ENCODE data around the gene METTL26. TPM values are rescaled to one million over a fixed set of nuclear protein-coding genes. Genes with fewer than 3 reads are reported as not detected.

The METTL26 gene
- total RNA-seq, 1 experiment from 2014 or later: 115 TPM

GRCh38 chr16:668519-669171 lies 32.5 kb upstream of the METTL26 start:
- Mint-ChIP-seq H3K27ac (no peak overlapping the region), H3K4me3 (peak overlapping the region; percentile 65), H3K27me3 (ENCODE audit: low read depth) (no peaks in the 10 kb centered on the region), H3K9me3 (no peaks in the 10 kb centered on the region), H3K4me1 (no peaks in the 10 kb centered on the region), H3K36me3 (peaks cover 11% of the 10 kb centered on the region)
- ChIA-PET CTCF (interaction anchor here (1.3 to 3.0 kb wide), 9 partner anchors 7 to 297 kb away, joined by 3 to 21 read pairs (median 6); partner anchors contain the start of genes ANTKMT, RHBDL1, STUB1 and WDR90), POLR2A (interaction anchor here (1.8 kb wide), 1 partner anchor 52 kb away, joined by 6 read pairs; no protein-coding TSS in a partner anchor)
- ATAC-seq (no peak), DNase-seq (ENCODE audit: low spot score) (no peak)
- TF ChIP-seq, protein P1, sequence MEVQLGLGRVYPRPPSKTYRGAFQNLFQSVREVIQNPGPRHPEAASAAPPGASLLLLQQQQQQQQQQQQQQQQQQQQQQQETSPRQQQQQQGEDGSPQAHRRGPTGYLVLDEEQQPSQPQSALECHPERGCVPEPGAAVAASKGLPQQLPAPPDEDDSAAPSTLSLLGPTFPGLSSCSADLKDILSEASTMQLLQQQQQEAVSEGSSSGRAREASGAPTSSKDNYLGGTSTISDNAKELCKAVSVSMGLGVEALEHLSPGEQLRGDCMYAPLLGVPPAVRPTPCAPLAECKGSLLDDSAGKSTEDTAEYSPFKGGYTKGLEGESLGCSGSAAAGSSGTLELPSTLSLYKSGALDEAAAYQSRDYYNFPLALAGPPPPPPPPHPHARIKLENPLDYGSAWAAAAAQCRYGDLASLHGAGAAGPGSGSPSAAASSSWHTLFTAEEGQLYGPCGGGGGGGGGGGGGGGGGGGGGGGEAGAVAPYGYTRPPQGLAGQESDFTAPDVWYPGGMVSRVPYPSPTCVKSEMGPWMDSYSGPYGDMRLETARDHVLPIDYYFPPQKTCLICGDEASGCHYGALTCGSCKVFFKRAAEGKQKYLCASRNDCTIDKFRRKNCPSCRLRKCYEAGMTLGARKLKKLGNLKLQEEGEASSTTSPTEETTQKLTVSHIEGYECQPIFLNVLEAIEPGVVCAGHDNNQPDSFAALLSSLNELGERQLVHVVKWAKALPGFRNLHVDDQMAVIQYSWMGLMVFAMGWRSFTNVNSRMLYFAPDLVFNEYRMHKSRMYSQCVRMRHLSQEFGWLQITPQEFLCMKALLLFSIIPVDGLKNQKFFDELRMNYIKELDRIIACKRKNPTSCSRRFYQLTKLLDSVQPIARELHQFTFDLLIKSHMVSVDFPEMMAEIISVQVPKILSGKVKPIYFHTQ (CRISPR knock-in tag; IDR thresholded peaks at IDR 0.05): no peak
- TF ChIP-seq JUN (CRISPR knock-in tag; IDR thresholded peaks at IDR 0.05) (0 out of 2 replicates have a peak, but pooled peaks have one; percentile 39), FOXP1 (CRISPR knock-in tag; IDR thresholded peaks at IDR 0.05; ENCODE audit: borderline replicate concordance) (0 out of 2 replicates have a peak, but pooled peaks have one; percentile 19), ATF1 (CRISPR knock-in tag; IDR thresholded peaks at IDR 0.05) (no peak), ZNF232 (CRISPR knock-in tag; IDR thresholded peaks at IDR 0.05) (no peak), SMAD4 (CRISPR knock-in tag; IDR thresholded peaks at IDR 0.05) (no peak), NFYB (CRISPR knock-in tag; conservative IDR thresholded peaks at IDR 0.05; ENCODE audit: low read depth) (no peak), GTF2I (CRISPR knock-in tag; conservative IDR thresholded peaks at IDR 0.05) (no peak), ZBTB21 (CRISPR knock-in tag; IDR thresholded peaks at IDR 0.05; ENCODE audit: borderline replicate concordance) (0 out of 2 replicates have a peak, but pooled peaks have one; percentile 4), SMAD3 (CRISPR knock-in tag; IDR thresholded peaks at IDR 0.05; ENCODE audit: borderline replicate concordance) (no peak), ERG (CRISPR knock-in tag; IDR thresholded peaks at IDR 0.05) (no peak), RELA (CRISPR knock-in tag; IDR thresholded peaks at IDR 0.05; ENCODE audit: borderline replicate concordance) (no peak), CREM (CRISPR knock-in tag; IDR thresholded peaks at IDR 0.05) (no peak), ZNF219 (CRISPR knock-in tag; IDR thresholded peaks at IDR 0.05; ENCODE audit: borderline replicate concordance) (no peak)
- TF ChIP-seq, protein P2, sequence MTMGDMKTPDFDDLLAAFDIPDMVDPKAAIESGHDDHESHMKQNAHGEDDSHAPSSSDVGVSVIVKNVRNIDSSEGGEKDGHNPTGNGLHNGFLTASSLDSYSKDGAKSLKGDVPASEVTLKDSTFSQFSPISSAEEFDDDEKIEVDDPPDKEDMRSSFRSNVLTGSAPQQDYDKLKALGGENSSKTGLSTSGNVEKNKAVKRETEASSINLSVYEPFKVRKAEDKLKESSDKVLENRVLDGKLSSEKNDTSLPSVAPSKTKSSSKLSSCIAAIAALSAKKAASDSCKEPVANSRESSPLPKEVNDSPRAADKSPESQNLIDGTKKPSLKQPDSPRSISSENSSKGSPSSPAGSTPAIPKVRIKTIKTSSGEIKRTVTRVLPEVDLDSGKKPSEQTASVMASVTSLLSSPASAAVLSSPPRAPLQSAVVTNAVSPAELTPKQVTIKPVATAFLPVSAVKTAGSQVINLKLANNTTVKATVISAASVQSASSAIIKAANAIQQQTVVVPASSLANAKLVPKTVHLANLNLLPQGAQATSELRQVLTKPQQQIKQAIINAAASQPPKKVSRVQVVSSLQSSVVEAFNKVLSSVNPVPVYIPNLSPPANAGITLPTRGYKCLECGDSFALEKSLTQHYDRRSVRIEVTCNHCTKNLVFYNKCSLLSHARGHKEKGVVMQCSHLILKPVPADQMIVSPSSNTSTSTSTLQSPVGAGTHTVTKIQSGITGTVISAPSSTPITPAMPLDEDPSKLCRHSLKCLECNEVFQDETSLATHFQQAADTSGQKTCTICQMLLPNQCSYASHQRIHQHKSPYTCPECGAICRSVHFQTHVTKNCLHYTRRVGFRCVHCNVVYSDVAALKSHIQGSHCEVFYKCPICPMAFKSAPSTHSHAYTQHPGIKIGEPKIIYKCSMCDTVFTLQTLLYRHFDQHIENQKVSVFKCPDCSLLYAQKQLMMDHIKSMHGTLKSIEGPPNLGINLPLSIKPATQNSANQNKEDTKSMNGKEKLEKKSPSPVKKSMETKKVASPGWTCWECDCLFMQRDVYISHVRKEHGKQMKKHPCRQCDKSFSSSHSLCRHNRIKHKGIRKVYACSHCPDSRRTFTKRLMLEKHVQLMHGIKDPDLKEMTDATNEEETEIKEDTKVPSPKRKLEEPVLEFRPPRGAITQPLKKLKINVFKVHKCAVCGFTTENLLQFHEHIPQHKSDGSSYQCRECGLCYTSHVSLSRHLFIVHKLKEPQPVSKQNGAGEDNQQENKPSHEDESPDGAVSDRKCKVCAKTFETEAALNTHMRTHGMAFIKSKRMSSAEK (CRISPR knock-in tag; IDR thresholded peaks at IDR 0.05; ENCODE audit: borderline replicate concordance): no peak

Data from WTC11 (cell line).